Measurements from ENCODE around the gene SZT2.
"Not testable (repeated sequence)": the region's sequence is repeated elsewhere in the genome, so short reads cannot be mapped to it uniquely, and the experiment has no call there.

Gene SZT2

DNA sequence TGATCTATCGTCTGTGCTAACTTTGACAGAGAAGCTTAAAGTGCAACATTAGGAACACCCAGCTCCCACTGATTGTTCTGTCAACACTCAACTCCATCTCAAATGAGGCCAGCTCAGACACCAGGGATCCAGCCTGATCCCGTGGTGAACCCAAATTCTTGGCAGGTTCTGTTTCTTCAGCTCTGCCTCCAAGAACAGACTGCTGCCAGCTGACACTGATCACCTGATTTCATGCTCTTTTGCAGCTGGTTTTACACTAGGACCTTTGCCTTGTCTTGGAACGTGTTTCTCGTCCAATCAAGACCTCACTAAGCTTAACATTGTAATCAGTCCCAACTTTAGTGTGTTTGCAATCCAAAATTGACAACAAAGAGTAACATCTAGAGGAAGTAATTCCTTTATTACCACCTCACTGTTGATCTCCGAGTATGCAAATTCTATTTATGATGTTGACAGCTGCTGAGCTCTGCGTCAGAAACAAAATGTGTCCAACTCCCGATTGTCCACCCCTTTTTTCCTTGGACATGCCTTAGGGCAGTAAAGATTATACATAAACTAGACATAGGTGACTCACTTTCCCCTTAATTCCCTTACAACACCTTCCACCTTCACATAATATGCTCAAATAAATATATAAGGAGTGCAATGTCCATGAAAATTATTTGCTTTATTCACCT is 65.7 kb downstream of the SZT2 start:
- WGBS (ENCODE audit: extremely low coverage, insufficient coverage, low lambda C conversion rate) = no CpG with 5 or more reads among the region's 7 CpGs
- Histone ChIP-seq H3K36me3 (ENCODE audit: control insufficient read depth, insufficient read depth, low read length) (peaks cover 2% of the 10 kb centered on the region), H4K5ac (ENCODE audit: low read length) (no peak overlapping the region), H4K8ac (ENCODE audit: low read depth, low read length) (no peak overlapping the region), H3K27me3 (ENCODE audit: insufficient read depth, low read length, poor library complexity) (no peaks in the 10 kb centered on the region), H2BK15ac (replicated peaks; ENCODE audit: low read depth) (no peak overlapping the region), H2BK5ac (ENCODE audit: low read length) (no peak overlapping the region), H3K18ac (ENCODE audit: low read length) (no peak overlapping the region), H3K23ac (ENCODE audit: low read length) (no peak overlapping the region), H2AK5ac (ENCODE audit: low read length) (no peak overlapping the region), H3K4me1 (ENCODE audit: control insufficient read depth, low read depth, low read length) (peaks cover 5% of the 10 kb centered on the region), H2BK120ac (ENCODE audit: low read depth, low read length) (no peak overlapping the region), H3K4ac (ENCODE audit: low read depth, low read length) (no peak overlapping the region), H3K79me1 (ENCODE audit: low read length) (no peaks in the 10 kb centered on the region), H3K4me3 (ENCODE audit: low read length) (no peak overlapping the region), H3K56ac (ENCODE audit: low read length) (no peak overlapping the region), H3K4me2 (ENCODE audit: low read length) (no peak overlapping the region), H3K9ac (ENCODE audit: low read length) (no peak overlapping the region), H3K27ac (ENCODE audit: low read depth, low read length) (no peak overlapping the region), H3K79me2 (ENCODE audit: control insufficient read depth, insufficient read depth, low read length) (no peaks in the 10 kb centered on the region)
- no peak for DNase-seq

DNA sequence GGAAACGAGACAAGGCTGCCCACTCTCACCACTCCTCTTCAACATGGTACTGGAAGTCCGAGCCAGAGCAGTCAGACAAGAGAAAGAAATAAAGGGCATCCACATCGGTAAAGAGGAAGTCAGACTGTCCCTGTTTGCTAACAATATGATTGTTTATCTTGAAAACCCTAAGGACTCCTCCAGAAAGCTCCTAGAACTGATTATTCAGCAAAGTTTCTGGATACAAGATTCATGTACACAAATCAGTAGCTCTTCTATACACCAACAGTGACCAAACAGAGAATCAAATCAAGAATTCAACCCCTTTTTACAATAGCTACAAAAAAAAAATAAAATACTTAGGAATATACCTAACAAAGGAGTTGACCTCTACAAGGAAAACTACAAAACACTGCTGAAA is 68.7 kb downstream of the SZT2 start:
- H3K4me1 ChIP-seq (ENCODE audit: control insufficient read depth, low read depth, low read length); H3K18ac ChIP-seq (ENCODE audit: low read length); H4K5ac ChIP-seq (ENCODE audit: low read length); H3K27me3 ChIP-seq (ENCODE audit: insufficient read depth, low read length, poor library complexity); H3K79me2 ChIP-seq (ENCODE audit: control insufficient read depth, insufficient read depth, low read length); H3K79me1 ChIP-seq (ENCODE audit: low read length); H2BK120ac ChIP-seq (ENCODE audit: low read depth, low read length); H3K23ac ChIP-seq (ENCODE audit: low read length); H4K8ac ChIP-seq (ENCODE audit: low read depth, low read length); H3K36me3 ChIP-seq (ENCODE audit: control insufficient read depth, insufficient read depth, low read length); H3K27ac ChIP-seq (ENCODE audit: low read depth, low read length); H3K9ac ChIP-seq (ENCODE audit: low read length); H2BK15ac ChIP-seq (replicated peaks; ENCODE audit: low read depth); H3K4me3 ChIP-seq (ENCODE audit: low read length); H3K4me2 ChIP-seq (ENCODE audit: low read length); H2BK5ac ChIP-seq (ENCODE audit: low read length); DNase-seq; H2AK5ac ChIP-seq (ENCODE audit: low read length); H3K56ac ChIP-seq (ENCODE audit: low read length); H3K4ac ChIP-seq (ENCODE audit: low read depth, low read length): not testable (repeated sequence)
- WGBS (ENCODE audit: extremely low coverage, insufficient coverage, low lambda C conversion rate) = no CpG with 5 or more reads among the region's 3 CpGs

DNA sequence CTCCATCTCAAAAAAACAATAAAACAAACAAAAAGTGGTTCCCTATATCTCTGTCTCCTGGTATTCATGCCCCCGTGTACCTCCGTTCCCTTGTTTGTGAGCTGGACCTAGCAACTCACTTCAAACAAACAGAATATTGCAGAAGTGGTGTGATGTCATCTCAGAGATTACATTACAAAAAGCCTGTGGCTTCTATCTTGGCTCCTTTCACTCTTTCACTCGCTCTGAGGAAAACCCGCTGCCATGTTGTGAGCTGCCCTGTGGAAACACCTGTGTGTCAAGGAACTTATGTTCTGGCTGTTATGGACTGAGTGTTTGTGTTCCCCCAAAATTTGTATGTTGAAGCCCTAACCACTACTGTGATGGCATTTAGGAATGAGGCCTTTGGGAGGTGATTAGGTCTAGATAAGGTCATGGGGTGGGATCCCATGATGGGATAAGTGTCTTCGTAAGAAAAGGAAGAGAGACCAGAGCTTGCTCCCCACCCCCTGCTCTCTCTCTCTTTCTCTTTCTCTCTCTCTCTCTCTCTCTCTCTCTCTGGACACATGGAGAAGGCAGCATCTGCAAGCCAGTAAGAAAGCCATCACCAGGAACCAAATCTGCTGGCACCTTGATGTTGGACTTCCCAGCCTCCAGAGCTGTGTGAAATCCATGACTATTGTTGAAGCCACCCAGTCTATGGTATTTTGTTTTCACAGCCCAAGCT is 71.4 kb downstream of the SZT2 start:
- no peak overlapping the region for H3K4me3 ChIP-seq (ENCODE audit: low read length)
- H3K18ac ChIP-seq (ENCODE audit: low read length) = no peak overlapping the region
- no peak overlapping the region for H2BK15ac ChIP-seq (replicated peaks; ENCODE audit: low read depth)
- no peak for DNase-seq
- H3K9ac ChIP-seq (ENCODE audit: low read length) = no peak overlapping the region
- H3K4me1 ChIP-seq (ENCODE audit: control insufficient read depth, low read depth, low read length) = no peaks in the 10 kb centered on the region
- no peaks in the 10 kb centered on the region for H3K27me3 ChIP-seq (ENCODE audit: insufficient read depth, low read length, poor library complexity)
- no peak overlapping the region for H3K23ac ChIP-seq (ENCODE audit: low read length)
- H2BK120ac ChIP-seq (ENCODE audit: low read depth, low read length) = no peak overlapping the region
- H4K5ac ChIP-seq (ENCODE audit: low read length) = no peak overlapping the region
- no peaks in the 10 kb centered on the region for H3K36me3 ChIP-seq (ENCODE audit: control insufficient read depth, insufficient read depth, low read length)
- H2BK5ac ChIP-seq (ENCODE audit: low read length) = no peak overlapping the region
- H3K4ac ChIP-seq (ENCODE audit: low read depth, low read length) = no peak overlapping the region
- no peak overlapping the region for H3K4me2 ChIP-seq (ENCODE audit: low read length)
- H3K56ac ChIP-seq (ENCODE audit: low read length) = no peak overlapping the region
- no peak overlapping the region for H4K8ac ChIP-seq (ENCODE audit: low read depth, low read length)
- no peak overlapping the region for H3K27ac ChIP-seq (ENCODE audit: low read depth, low read length)
- H3K79me2 ChIP-seq (ENCODE audit: control insufficient read depth, insufficient read depth, low read length) = no peaks in the 10 kb centered on the region
- H2AK5ac ChIP-seq (ENCODE audit: low read length) = no peak overlapping the region
- H3K79me1 ChIP-seq (ENCODE audit: low read length) = no peaks in the 10 kb centered on the region
- WGBS (ENCODE audit: extremely low coverage, insufficient coverage, low lambda C conversion rate) = no CpG with 5 or more reads among the region's 5 CpGs

DNA sequence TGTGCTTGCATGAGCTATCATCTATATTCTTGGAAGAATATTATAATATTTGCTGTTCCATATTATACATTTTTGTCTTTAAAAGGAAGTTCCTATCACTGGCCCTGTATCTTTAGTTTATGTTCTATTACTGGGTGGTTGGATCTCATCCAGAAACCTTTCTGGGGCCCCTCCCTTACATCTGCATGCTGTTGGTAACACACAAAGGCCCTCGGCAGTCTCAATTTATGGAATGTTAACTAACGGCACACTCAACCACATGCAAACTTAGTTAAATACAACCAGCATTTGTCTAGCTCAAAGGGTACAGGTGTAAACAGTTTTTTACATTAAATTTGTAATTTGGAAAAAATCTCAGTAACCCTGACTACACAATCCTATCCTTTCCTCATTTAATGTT is 73.8 kb downstream of the SZT2 start:
- H3K79me1 ChIP-seq (ENCODE audit: low read length) = no peaks in the 10 kb centered on the region
- WGBS (ENCODE audit: extremely low coverage, insufficient coverage, low lambda C conversion rate) = no CpG with 5 or more reads among the region's 2 CpGs
- no peak overlapping the region for H3K56ac ChIP-seq (ENCODE audit: low read length)
- no peaks in the 10 kb centered on the region for H3K4me1 ChIP-seq (ENCODE audit: control insufficient read depth, low read depth, low read length)
- H3K36me3 ChIP-seq (ENCODE audit: control insufficient read depth, insufficient read depth, low read length) = no peaks in the 10 kb centered on the region
- H3K23ac ChIP-seq (ENCODE audit: low read length) = no peak overlapping the region
- H3K18ac ChIP-seq (ENCODE audit: low read length) = no peak overlapping the region
- no peak overlapping the region for H4K8ac ChIP-seq (ENCODE audit: low read depth, low read length)
- H3K9ac ChIP-seq (ENCODE audit: low read length) = no peak overlapping the region
- no peaks in the 10 kb centered on the region for H3K27me3 ChIP-seq (ENCODE audit: insufficient read depth, low read length, poor library complexity)
- H3K4ac ChIP-seq (ENCODE audit: low read depth, low read length) = no peak overlapping the region
- H3K4me3 ChIP-seq (ENCODE audit: low read length) = no peak overlapping the region
- no peak for DNase-seq
- no peak overlapping the region for H2BK5ac ChIP-seq (ENCODE audit: low read length)
- no peaks in the 10 kb centered on the region for H3K79me2 ChIP-seq (ENCODE audit: control insufficient read depth, insufficient read depth, low read length)
- H2AK5ac ChIP-seq (ENCODE audit: low read length) = no peak overlapping the region
- H2BK120ac ChIP-seq (ENCODE audit: low read depth, low read length) = no peak overlapping the region
- no peak overlapping the region for H3K4me2 ChIP-seq (ENCODE audit: low read length)
- H2BK15ac ChIP-seq (replicated peaks; ENCODE audit: low read depth) = no peak overlapping the region
- no peak overlapping the region for H3K27ac ChIP-seq (ENCODE audit: low read depth, low read length)
- H4K5ac ChIP-seq (ENCODE audit: low read length) = no peak overlapping the region

DNA sequence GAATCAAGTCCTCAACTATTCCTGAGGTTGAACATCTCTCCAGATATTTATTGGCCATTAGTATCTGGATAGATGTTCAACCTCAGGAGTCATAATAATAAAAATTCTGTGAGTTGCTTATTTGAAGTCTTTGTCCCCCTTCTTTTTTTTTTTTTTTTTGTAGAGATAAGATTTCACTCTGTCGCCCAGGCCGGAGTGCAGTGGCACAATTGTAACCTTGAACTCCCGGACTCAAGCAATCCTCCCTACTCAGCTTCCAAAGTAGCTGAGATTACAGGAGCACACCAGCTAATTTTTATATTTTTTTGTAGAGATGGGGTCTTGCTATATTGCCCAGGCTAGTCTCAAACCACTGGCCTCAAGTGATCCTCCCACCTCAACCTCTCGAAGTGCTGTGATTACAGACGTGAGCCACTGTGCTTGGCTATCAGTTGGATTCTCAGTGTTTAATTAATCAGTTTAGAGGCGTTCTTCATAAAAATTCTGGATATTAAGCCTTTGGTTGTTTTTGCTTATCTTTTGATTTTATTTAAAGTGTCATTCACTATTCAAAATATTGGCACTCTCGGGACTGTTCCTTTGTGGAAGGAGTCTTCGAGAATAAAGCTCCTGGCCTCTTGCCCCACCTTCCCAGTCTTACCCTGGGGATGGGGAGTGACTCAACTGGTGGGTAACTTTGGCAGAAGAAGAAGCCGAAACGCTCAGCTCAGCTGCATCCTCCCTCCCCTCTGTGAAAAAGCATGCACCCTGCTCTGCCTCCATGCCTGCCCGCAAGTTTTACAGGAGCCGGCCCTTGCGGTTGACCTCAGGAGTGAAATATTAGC is 75.2 kb downstream of the SZT2 start:
- Histone ChIP-seq H3K27ac (ENCODE audit: low read depth, low read length) (no peak overlapping the region), H2BK5ac (ENCODE audit: low read length) (no peak overlapping the region), H3K4me2 (ENCODE audit: low read length) (no peak overlapping the region), H3K79me2 (ENCODE audit: control insufficient read depth, insufficient read depth, low read length) (no peaks in the 10 kb centered on the region), H3K79me1 (ENCODE audit: low read length) (no peaks in the 10 kb centered on the region), H3K4ac (ENCODE audit: low read depth, low read length) (no peak overlapping the region), H2BK120ac (ENCODE audit: low read depth, low read length) (no peak overlapping the region), H4K5ac (ENCODE audit: low read length) (no peak overlapping the region), H3K23ac (ENCODE audit: low read length) (no peak overlapping the region), H3K56ac (ENCODE audit: low read length) (no peak overlapping the region), H2BK15ac (replicated peaks; ENCODE audit: low read depth) (no peak overlapping the region), H3K18ac (ENCODE audit: low read length) (no peak overlapping the region), H3K4me1 (ENCODE audit: control insufficient read depth, low read depth, low read length) (no peaks in the 10 kb centered on the region), H3K36me3 (ENCODE audit: control insufficient read depth, insufficient read depth, low read length) (no peaks in the 10 kb centered on the region), H4K8ac (ENCODE audit: low read depth, low read length) (no peak overlapping the region), H3K4me3 (ENCODE audit: low read length) (no peak overlapping the region), H3K9ac (ENCODE audit: low read length) (no peak overlapping the region), H2AK5ac (ENCODE audit: low read length) (no peak overlapping the region), H3K27me3 (ENCODE audit: insufficient read depth, low read length, poor library complexity) (no peaks in the 10 kb centered on the region)
- DNase-seq = no peak
- WGBS (ENCODE audit: extremely low coverage, insufficient coverage, low lambda C conversion rate) = no CpG with 5 or more reads among the region's 13 CpGs

Data from mesendoderm (in vitro differentiated cells).